GM06990 (cell line): ENCODE results near the gene TSPO.

Source experiments
- DNase-seq: peaks from one replicate; pipeline ENCODE4 v3.0.0-alpha.2; 2011; ENCODE audit not compliant: insufficient read length; ENCODE audit errors: extremely low read depth
- H3K27me3 ChIP-seq: replicated peaks from 2 replicates; pipeline ENCODE4 v1.6.0; 2011; ENCODE audit warnings: low read length; ENCODE audit not compliant: control insufficient read depth, insufficient read depth
- H3K36me3 ChIP-seq: 2 replicates; pipeline ENCODE4 v1.5.1; 2011; ENCODE audit warnings: low read length; ENCODE audit not compliant: control insufficient read depth, insufficient read depth
- H3K4me3 ChIP-seq: replicated peaks from 2 replicates; pipeline ENCODE4 v1.5.1; 2011; ENCODE audit warnings: low read depth, mild to moderate bottlenecking, control low read depth, low read length
- CTCF ChIP-seq: IDR thresholded peaks from 2 replicates; pipeline ENCODE4 v1.5.1; 2011; ENCODE audit warnings: low read length, control low read depth, mild to moderate bottlenecking, inconsistent platforms; ENCODE audit not compliant: insufficient read depth, poor library complexity, severe bottlenecking

TSPO gene

DNA sequence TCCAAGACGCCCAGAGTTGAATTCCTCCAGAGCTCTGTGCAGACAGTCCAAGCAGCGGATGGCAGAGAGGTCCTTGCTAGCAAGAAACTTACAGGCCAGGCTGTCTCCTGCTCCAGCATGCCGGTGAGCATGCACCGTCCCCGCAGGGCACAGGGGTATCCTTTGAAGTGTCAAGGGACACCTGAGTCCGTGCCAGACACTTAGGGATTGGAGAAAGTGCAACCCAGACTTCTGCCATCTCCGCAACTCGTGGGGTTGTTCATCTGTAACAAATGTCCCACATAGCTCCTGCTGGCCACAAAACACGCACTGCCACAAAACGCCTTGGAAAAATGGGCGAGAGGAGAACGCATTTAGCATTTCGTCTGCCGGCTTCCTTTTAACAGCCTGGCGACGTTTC, 13.3 kb downstream of the TSPO start:
- H3K36me3 ChIP-seq = peaks cover 12% of the 10 kb centered on the region
- no peak for TF ChIP-seq CTCF
- no peak for DNase-seq
- H3K4me3 ChIP-seq = no peak overlapping the region
- H3K27me3 ChIP-seq = no peaks in the 10 kb centered on the region

- no peak for TF ChIP-seq CTCF
- peaks cover 17% of the 10 kb centered on the region for H3K36me3 ChIP-seq
Measured at GRCh38 chr22:43166132-43166930, 15.0 kb downstream of the TSPO start.

DNA sequence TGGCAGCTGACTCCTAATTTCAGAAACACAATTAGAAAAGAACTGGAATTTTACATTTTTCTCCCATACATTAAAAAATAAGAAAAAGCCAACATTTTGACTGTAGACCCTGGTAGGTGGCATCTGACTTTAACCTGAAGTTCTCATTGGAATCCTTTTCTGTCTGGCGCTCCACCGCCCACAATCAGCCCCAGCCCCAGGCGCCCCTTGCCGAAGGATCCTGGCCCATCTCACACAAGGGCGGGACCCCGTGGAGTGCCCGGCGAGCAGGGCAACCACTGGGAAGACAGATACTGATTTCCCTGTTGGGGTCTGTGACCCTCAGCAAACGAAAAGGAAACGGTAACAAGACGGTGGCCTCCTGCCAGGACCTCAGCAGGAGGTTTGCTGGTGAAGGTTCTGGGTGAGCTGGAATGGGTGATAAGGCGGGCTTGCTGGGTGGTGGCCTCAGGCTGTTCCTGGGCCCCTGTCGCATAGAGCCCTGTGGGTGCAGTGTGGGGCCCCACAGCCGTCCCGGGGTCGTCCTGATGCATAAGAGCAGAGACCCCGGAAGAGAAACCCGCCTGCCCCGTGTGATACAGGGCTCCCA, 15.7 kb downstream of the TSPO start:
- Histone ChIP-seq H3K4me3 (no peak overlapping the region), H3K36me3 (peaks cover 17% of the 10 kb centered on the region), H3K27me3 (no peaks in the 10 kb centered on the region)
- TF ChIP-seq CTCF = no peak
- no peak for DNase-seq

More at GRCh38 chr22:43166132-43166930, 15.0 kb downstream of the TSPO start:
- H3K27me3 ChIP-seq = no peaks in the 10 kb centered on the region
- H3K4me3 ChIP-seq = no peak overlapping the region
- no peak for DNase-seq

- no peak for TF ChIP-seq CTCF
- Histone ChIP-seq H3K27me3 (no peaks in the 10 kb centered on the region), H3K36me3 (peaks cover 19% of the 10 kb centered on the region), H3K4me3 (no peak overlapping the region)
- DNase-seq = no peak
Measured at GRCh38 chr22:43168471-43169309, 17.3 kb downstream of the TSPO start.

DNA sequence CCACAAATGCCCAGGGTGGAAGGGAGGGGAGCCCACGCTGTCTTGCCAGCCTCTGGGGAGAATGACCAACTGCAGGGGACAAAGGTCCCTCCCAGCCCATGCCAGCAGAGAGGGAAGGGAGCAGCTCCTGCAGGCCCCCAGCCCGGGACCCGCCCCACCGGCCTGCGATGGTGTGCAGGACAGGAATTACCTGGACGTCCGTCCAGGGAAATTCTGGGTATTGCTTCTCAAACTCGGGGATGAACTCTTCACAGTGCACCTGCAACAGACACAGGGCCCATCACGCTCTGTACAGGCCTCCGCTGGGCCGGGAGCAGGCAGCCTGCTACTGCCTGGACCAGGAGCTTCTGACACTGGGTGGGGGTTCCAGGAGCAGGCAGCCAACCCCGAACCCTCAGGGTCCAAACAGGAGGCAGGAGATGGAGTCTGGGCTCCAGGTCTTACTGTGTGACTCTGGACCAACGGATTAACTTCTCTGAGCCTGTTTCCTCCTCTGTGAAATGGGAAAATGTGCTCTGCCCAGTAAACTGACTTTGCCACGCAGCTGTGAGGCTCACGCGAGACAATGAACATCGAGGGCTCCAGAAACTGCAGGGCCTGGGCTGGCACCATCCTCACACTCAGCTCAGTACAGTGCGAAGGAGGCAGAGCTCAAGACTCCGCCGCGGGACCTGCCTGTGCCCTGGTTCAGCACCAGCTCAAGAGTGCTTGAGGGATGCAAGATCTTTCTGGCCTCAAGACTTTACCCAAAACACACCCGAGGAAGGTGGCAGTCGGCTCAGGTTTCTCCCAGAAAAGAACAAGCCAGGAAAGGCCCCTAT, 18.2 kb downstream of the TSPO start:
- Histone ChIP-seq H3K4me3 (no peak overlapping the region), H3K36me3 (peaks cover 25% of the 10 kb centered on the region), H3K27me3 (no peaks in the 10 kb centered on the region)
- TF ChIP-seq CTCF = no peak
- DNase-seq = no peak
